ENCODE measurements around the gene DHX40. TPM values are rescaled to one million over a fixed set of nuclear protein-coding genes. Genes with fewer than 3 reads are reported as not detected.

Gene DHX40
- total and polyA plus RNA-seq, 2 of the 13 experiments (the other 11 are each of a cell fraction or from before 2014, with no cell fraction given), result 22.2 to 37.0 TPM

- TF ChIP-seq EHMT2 (IDR thresholded peaks at IDR 0.05; ENCODE audit: borderline replicate concordance, low read depth, low read length) (0 out of 2 replicates have a peak, but pooled peaks have one; percentile 30), ZNF703 (CRISPR knock-in tag; IDR thresholded peaks at IDR 0.05; ENCODE audit: borderline replicate concordance) (no peak), STAG1 (CRISPR knock-in tag; IDR thresholded peaks at IDR 0.05) (0 out of 2 replicates have a peak, but pooled peaks have one; percentile 35), HMGA1 (CRISPR knock-in tag; conservative IDR thresholded peaks at IDR 0.05) (no peak), ZNF263 (CRISPR knock-in tag; IDR thresholded peaks at IDR 0.05) (no peak), FOXO1 (CRISPR knock-in tag; IDR thresholded peaks at IDR 0.05) (no peak), SMC3 (IDR thresholded peaks at IDR 0.05; ENCODE audit: low read length) (peak; percentile 26; the same call in 1 of the 2 replicates), NCOA1 (CRISPR knock-in tag; IDR thresholded peaks at IDR 0.05) (no peak)
- TF ChIP-seq, protein P1, sequence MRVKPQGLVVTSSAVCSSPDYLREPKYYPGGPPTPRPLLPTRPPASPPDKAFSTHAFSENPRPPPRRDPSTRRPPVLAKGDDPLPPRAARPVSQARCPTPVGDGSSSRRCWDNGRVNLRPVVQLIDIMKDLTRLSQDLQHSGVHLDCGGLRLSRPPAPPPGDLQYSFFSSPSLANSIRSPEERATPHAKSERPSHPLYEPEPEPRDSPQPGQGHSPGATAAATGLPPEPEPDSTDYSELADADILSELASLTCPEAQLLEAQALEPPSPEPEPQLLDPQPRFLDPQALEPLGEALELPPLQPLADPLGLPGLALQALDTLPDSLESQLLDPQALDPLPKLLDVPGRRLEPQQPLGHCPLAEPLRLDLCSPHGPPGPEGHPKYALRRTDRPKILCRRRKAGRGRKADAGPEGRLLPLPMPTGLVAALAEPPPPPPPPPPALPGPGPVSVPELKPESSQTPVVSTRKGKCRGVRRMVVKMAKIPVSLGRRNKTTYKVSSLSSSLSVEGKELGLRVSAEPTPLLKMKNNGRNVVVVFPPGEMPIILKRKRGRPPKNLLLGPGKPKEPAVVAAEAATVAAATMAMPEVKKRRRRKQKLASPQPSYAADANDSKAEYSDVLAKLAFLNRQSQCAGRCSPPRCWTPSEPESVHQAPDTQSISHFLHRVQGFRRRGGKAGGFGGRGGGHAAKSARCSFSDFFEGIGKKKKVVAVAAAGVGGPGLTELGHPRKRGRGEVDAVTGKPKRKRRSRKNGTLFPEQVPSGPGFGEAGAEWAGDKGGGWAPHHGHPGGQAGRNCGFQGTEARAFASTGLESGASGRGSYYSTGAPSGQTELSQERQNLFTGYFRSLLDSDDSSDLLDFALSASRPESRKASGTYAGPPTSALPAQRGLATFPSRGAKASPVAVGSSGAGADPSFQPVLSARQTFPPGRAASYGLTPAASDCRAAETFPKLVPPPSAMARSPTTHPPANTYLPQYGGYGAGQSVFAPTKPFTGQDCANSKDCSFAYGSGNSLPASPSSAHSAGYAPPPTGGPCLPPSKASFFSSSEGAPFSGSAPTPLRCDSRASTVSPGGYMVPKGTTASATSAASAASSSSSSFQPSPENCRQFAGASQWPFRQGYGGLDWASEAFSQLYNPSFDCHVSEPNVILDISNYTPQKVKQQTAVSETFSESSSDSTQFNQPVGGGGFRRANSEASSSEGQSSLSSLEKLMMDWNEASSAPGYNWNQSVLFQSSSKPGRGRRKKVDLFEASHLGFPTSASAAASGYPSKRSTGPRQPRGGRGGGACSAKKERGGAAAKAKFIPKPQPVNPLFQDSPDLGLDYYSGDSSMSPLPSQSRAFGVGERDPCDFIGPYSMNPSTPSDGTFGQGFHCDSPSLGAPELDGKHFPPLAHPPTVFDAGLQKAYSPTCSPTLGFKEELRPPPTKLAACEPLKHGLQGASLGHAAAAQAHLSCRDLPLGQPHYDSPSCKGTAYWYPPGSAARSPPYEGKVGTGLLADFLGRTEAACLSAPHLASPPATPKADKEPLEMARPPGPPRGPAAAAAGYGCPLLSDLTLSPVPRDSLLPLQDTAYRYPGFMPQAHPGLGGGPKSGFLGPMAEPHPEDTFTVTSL (CRISPR knock-in tag; IDR thresholded peaks at IDR 0.05; ENCODE audit: borderline replicate concordance), result no peak
- TF ChIP-seq, protein P2, sequence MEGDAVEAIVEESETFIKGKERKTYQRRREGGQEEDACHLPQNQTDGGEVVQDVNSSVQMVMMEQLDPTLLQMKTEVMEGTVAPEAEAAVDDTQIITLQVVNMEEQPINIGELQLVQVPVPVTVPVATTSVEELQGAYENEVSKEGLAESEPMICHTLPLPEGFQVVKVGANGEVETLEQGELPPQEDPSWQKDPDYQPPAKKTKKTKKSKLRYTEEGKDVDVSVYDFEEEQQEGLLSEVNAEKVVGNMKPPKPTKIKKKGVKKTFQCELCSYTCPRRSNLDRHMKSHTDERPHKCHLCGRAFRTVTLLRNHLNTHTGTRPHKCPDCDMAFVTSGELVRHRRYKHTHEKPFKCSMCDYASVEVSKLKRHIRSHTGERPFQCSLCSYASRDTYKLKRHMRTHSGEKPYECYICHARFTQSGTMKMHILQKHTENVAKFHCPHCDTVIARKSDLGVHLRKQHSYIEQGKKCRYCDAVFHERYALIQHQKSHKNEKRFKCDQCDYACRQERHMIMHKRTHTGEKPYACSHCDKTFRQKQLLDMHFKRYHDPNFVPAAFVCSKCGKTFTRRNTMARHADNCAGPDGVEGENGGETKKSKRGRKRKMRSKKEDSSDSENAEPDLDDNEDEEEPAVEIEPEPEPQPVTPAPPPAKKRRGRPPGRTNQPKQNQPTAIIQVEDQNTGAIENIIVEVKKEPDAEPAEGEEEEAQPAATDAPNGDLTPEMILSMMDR (CRISPR knock-in tag; IDR thresholded peaks at IDR 0.05), result peak; percentile 54
- H3K36me3 ChIP-seq (replicated peaks in 1 of 2; ENCODE audit: control insufficient read depth in 1 of 2, insufficient read depth in 2 of 2, low read length in 2 of 2), result peaks cover 10 to 20% of the 10 kb centered on the region in 2 experiments
- H3K79me2 ChIP-seq (ENCODE audit: insufficient read depth, low read length), result no peaks in the 10 kb centered on the region
- H3K9me3 ChIP-seq (ENCODE audit: low read length), result no peaks in the 10 kb centered on the region
- in situ Hi-C loops (cut with HindIII; ENCODE audit: extremely low pct_ligation_motif_present, low pct_unique_long_range_greater_than_20kb) (no loop called here), intact Hi-C loops (cut with micrococcal nuclease; ENCODE audit: unreplicated experiment) (loop anchor here (2.0 kb wide), 1 partner anchor 41 kb away; no protein-coding TSS in a partner anchor)
- H4K20me1 ChIP-seq (ENCODE audit: insufficient read depth, low read length), result no peaks in the 10 kb centered on the region
- POLR2A ChIA-PET, result interaction anchor here (0.6 to 3.7 kb wide), 2 partner anchors 11 to 399 kb away, joined by 3 to 15 read pairs; partner anchors contain the start of gene CLTC
- no peak overlapping the region for H3K27ac ChIP-seq (ENCODE audit: extremely low read length, insufficient read depth, low read length)
- H3K9ac ChIP-seq (ENCODE audit: insufficient read depth, low read depth, low read length), result no peak overlapping the region
- H3K4me3 ChIP-seq (replicated peaks in 1 of 3; ENCODE audit: insufficient read depth in 1 of 3, low read depth in 2 of 3, low read length in 3 of 3), result no peak overlapping the region
- FAIRE-seq (no peak), ATAC-seq (peak; percentile 54; the same call in 2 of the 3 replicates), DNase-seq (ENCODE audit: low spot score) (peak; percentile 30)
- WGBS (ENCODE audit: low lambda C conversion rate), result 92% methylated on average over 5 of the region's 5 CpGs
- no peak overlapping the region for H3K4me2 ChIP-seq (ENCODE audit: low read depth, low read length)
- H3K4me1 ChIP-seq (ENCODE audit: insufficient read depth, low read length), result no peaks in the 10 kb centered on the region
- H2AFZ ChIP-seq (ENCODE audit: low read length), result no peak overlapping the region
- CTCF ChIA-PET (ENCODE audit: low intra/inter-chr PET ratio, low total read pairs), result no interaction called here
- no peaks in the 10 kb centered on the region for H3K27me3 ChIP-seq (ENCODE audit: control insufficient read depth in 1 of 2, insufficient read depth in 2 of 2, low read length in 2 of 2)
- BruUV-seq (replicated peaks), result no TSS peak
Measured at GRCh38 chr17:59607817-59608403, 42.5 kb downstream of the DHX40 start.

All from HepG2 (cell line).